ENCODE data around the gene RALGPS1. TPM values are rescaled to one million over a fixed set of nuclear protein-coding genes. Genes with fewer than 3 reads are reported as not detected.
A peak's percentile ranks its signal among the peaks of the same experiment; 100 is the strongest.

RALGPS1 gene
- total and polyA plus RNA-seq, 2 of the 13 experiments (the other 11 are each of a cell fraction or from before 2014, with no cell fraction given), result 3.7 to 6.5 TPM

- peak; percentile 77; the same call in 1 of the 2 replicates for TF ChIP-seq ZNF775 (CRISPR knock-in tag; IDR thresholded peaks at IDR 0.05; ENCODE audit: borderline replicate concordance)
- peak; percentile 79 for TF ChIP-seq HNF4A (CRISPR knock-in tag; IDR thresholded peaks at IDR 0.05)
- peak; percentile 96 for TF ChIP-seq MED1 (CRISPR knock-in tag; IDR thresholded peaks at IDR 0.05)
- TF ChIP-seq MYC (CRISPR knock-in tag; IDR thresholded peaks at IDR 0.05; ENCODE audit: borderline replicate concordance), result peak; percentile 100
- TF ChIP-seq ZSCAN21 (CRISPR knock-in tag; IDR thresholded peaks at IDR 0.05; ENCODE audit: borderline replicate concordance), result peak; percentile 98
- peak; percentile 91 for TF ChIP-seq KLF12 (CRISPR knock-in tag; IDR thresholded peaks at IDR 0.05; ENCODE audit: borderline replicate concordance)
- TF ChIP-seq HMG20A (CRISPR knock-in tag; IDR thresholded peaks at IDR 0.05; ENCODE audit: borderline replicate concordance), result peak; percentile 77; the same call in 1 of the 2 replicates
- peak; percentile 98; the same call in 1 of the 2 replicates for TF ChIP-seq ZNF83 (CRISPR knock-in tag; IDR thresholded peaks at IDR 0.05; ENCODE audit: borderline replicate concordance)
- TF ChIP-seq POLR2G (IDR thresholded peaks at IDR 0.05; ENCODE audit: low read depth, low read length), result no peak
- TF ChIP-seq, protein P1, sequence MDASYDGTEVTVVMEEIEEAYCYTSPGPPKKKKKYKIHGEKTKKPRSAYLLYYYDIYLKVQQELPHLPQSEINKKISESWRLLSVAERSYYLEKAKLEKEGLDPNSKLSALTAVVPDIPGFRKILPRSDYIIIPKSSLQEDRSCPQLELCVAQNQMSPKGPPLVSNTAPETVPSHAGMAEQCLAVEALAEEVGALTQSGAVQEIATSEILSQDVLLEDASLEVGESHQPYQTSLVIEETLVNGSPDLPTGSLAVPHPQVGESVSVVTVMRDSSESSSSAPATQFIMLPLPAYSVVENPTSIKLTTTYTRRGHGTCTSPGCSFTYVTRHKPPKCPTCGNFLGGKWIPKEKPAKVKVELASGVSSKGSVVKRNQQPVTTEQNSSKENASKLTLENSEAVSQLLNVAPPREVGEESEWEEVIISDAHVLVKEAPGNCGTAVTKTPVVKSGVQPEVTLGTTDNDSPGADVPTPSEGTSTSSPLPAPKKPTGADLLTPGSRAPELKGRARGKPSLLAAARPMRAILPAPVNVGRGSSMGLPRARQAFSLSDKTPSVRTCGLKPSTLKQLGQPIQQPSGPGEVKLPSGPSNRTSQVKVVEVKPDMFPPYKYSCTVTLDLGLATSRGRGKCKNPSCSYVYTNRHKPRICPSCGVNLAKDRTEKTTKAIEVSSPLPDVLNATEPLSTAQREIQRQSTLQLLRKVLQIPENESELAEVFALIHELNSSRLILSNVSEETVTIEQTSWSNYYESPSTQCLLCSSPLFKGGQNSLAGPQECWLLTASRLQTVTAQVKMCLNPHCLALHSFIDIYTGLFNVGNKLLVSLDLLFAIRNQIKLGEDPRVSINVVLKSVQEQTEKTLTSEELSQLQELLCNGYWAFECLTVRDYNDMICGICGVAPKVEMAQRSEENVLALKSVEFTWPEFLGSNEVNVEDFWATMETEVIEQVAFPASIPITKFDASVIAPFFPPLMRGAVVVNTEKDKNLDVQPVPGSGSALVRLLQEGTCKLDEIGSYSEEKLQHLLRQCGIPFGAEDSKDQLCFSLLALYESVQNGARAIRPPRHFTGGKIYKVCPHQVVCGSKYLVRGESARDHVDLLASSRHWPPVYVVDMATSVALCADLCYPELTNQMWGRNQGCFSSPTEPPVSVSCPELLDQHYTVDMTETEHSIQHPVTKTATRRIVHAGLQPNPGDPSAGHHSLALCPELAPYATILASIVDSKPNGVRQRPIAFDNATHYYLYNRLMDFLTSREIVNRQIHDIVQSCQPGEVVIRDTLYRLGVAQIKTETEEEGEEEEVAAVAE (CRISPR knock-in tag; IDR thresholded peaks at IDR 0.05; ENCODE audit: borderline replicate concordance), result peak; percentile 92
Observed at GRCh38 chr9:127159325-127159801, 244.8 kb downstream of the RALGPS1 start (continued).

All from HepG2 (cell line).